AG04450 (cell line): ENCODE data around the gene GPBP1. TPM values are rescaled to one million over a fixed set of nuclear protein-coding genes. Genes with fewer than 3 reads are reported as not detected.
"Not testable (repeated sequence)": the region's sequence is repeated elsewhere in the genome, so short reads cannot be mapped to it uniquely, and the experiment has no call there.

Experiments used
- CTCF ChIA-PET: fragments of 300-600, 350-600 bp; formaldehyde crosslinking; extraction: SDS; loops from one replicate; lab custom pipeline; 2022; ENCODE audit warnings: antibody characterized with exemption, inconsistent platforms; lab: Charles Lee
- POLR2A ChIA-PET: fragments of 350-600 bp; formaldehyde crosslinking; extraction: SDS; loops from one replicate; lab custom pipeline; 2021; ENCODE audit warnings: antibody characterized with exemption, inconsistent platforms; lab: Yijun Ruan, JAX
- DNase-seq: peaks from one replicate; pipeline ENCODE4 v3.0.0-alpha.2; 2011; ENCODE audit warnings: low read depth, low spot score
- H3K27ac ChIP-seq: one replicate; pipeline ENCODE4 v1.5.1; 2012; ENCODE audit warnings: low read depth, low read length, control low read depth
- H3K27me3 ChIP-seq: one replicate; pipeline ENCODE4 v1.6.0; 2012; ENCODE audit warnings: low read length; ENCODE audit not compliant: control insufficient read depth, insufficient read depth
- H3K4me3 ChIP-seq: 2 replicates; pipeline ENCODE4 v1.5.1; 2011; ENCODE audit warnings: mild to moderate bottlenecking, low read depth, low read length, control low read depth
- H3K9me3 ChIP-seq: 2 replicates; pipeline ENCODE4 v1.5.1; 2012; ENCODE audit warnings: low read length; ENCODE audit not compliant: control insufficient read depth, insufficient read depth
- polyA plus RNA-seq: library from polyadenylated mRNA; depleted of rRNA; stranded (reverse); fragments of >200 nt; gene quantifications from 2 replicates; pipeline ENCODE4 v1.2.3, GENCODE V29; 2011
- TF ChIP-seq, protein P1 (sequence below): IDR thresholded peaks from 2 replicates; pipeline ENCODE4 v1.5.1; 2011; ENCODE audit warnings: low read depth, low read length, control low read depth, inconsistent platforms

Gene GPBP1
- polyA plus RNA-seq, 1 experiment = 67.7 TPM

DNA sequence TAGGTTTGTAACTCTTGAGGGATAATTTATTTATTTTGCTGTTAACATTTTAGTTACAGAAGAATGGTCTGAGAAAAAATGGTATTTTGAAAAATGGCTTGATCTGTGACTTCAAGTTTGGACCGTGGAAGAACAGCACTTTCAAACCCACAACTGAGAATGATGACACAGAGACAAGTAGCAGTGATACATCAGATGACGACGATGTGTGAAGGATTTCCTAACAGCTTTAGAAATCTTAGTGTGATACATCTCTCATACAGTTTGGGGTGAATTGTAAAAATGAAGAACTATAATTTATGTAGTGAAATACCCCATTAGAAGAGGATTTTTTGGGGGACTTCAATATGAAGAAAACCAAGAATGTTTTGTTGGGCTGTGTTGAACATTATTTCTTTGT, 88.7 kb downstream of the GPBP1 start:
- H3K27ac ChIP-seq = no peak overlapping the region
- no peak for DNase-seq
- H3K4me3 ChIP-seq = no peak overlapping the region
- H3K27me3 ChIP-seq = no peaks in the 10 kb centered on the region
- H3K9me3 ChIP-seq = no peaks in the 10 kb centered on the region
- TF ChIP-seq, protein P1, sequence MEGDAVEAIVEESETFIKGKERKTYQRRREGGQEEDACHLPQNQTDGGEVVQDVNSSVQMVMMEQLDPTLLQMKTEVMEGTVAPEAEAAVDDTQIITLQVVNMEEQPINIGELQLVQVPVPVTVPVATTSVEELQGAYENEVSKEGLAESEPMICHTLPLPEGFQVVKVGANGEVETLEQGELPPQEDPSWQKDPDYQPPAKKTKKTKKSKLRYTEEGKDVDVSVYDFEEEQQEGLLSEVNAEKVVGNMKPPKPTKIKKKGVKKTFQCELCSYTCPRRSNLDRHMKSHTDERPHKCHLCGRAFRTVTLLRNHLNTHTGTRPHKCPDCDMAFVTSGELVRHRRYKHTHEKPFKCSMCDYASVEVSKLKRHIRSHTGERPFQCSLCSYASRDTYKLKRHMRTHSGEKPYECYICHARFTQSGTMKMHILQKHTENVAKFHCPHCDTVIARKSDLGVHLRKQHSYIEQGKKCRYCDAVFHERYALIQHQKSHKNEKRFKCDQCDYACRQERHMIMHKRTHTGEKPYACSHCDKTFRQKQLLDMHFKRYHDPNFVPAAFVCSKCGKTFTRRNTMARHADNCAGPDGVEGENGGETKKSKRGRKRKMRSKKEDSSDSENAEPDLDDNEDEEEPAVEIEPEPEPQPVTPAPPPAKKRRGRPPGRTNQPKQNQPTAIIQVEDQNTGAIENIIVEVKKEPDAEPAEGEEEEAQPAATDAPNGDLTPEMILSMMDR = no peak
- ChIA-PET CTCF (no interaction called here), POLR2A (no interaction called here)

DNA sequence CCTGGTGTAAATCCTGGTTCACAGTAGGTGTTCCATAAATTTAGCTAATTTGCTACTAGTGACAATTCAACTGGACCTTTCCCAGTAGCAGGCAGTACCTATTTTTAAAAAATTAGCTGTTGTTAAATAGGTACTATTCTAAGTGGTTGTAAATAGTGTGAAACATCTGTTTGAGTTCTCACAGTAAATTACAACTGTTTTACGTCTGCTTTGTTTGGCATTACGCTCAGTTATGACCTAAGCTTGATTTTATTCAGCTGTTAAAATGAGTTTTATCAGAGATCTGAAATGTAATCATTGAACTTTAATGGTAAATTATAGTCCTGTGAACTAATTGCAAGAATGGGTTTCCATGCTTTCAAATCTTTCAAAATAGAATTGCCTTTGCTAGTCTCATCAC, 93.9 kb downstream of the GPBP1 start:
- TF ChIP-seq, protein P1 = no peak
- ChIA-PET POLR2A (no interaction called here), CTCF (interaction anchor here (1.0 kb wide), 1 partner anchor 427 kb away, joined by 3 read pairs; no protein-coding TSS in a partner anchor)
- no peak overlapping the region for H3K27ac ChIP-seq
- H3K4me3 ChIP-seq = no peak overlapping the region
- no peaks in the 10 kb centered on the region for H3K27me3 ChIP-seq
- no peaks in the 10 kb centered on the region for H3K9me3 ChIP-seq
- no peak for DNase-seq

DNA sequence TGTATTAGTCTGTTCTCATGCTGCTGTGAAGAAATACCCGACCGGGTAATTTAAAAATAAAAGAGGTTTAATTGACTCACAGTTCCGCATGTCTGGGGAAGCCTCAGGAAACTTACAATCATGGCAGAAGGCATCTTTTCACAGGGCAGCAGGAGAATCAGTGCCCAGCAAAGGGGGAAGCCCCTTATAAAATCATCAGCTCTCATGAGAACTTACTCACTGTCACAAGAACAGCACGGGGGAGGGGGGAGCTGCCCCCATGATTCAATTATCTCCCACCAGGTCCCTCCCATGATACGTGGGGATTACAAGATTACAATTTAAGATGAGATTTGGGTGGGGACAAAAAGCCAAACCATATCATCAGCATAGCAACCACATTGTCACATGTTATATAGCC, 102.5 kb downstream of the GPBP1 start:
- CTCF ChIA-PET = interaction anchor here (1.1 kb wide), 1 partner anchor 376 kb away, joined by 3 read pairs; no protein-coding TSS in a partner anchor
- Histone ChIP-seq H3K9me3 (no peaks in the 10 kb centered on the region), H3K27me3 (peaks cover under 1% of the 10 kb centered on the region), H3K4me3 (no peak overlapping the region), H3K27ac (no peak overlapping the region)
- POLR2A ChIA-PET = no interaction called here
- no peak for DNase-seq
- TF ChIP-seq, protein P1 = no peak

DNA sequence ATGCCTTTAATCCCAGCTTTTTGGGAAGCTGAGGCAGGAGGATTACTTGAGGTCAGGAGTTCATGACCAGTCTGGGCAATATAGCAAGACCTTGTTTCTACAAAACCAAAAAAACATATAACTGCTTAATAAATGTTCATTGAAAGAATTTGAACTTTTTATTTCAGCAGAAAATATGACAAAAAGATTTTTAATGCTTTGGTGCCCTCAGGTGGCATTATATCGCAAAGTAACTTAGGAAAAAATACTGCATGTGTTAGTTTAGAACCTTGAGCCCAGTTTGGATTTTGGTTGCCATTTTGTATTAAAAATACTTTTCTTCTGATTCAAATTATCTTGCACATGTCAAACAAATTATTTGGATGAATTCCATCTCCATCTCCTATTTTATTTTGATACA, 103.2 kb downstream of the GPBP1 start:
- no peak for DNase-seq
- H3K27me3 ChIP-seq = peaks cover 3% of the 10 kb centered on the region
- no peaks in the 10 kb centered on the region for H3K9me3 ChIP-seq
- no peak overlapping the region for H3K27ac ChIP-seq
- TF ChIP-seq, protein P1 = peak; percentile 38
- ChIA-PET POLR2A (no interaction called here), CTCF (interaction anchor here (0.6 to 1.0 kb wide), 4 partner anchors 9 to 1186 kb away, joined by 3 to 13 read pairs (median 4); no protein-coding TSS in a partner anchor)
- no peak overlapping the region for H3K4me3 ChIP-seq

DNA sequence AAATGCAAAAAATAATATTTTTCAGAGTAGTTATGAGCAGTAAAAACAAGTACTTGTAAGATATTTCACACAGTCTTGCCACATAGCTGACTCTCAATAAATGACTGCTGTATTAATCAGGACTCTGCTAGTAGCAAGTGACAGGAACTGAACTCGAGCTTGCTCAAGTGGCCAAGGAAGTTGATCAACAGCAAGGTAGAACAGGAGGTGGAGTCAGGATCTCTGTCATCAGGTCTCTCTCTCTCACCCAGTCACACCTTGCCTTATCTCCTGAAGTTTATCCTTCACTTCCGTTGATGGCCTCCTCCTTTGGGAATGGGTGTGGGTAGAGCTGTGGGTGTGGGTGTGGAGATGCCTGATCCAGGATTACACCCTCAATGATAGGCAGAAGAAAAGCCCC, 107.0 kb downstream of the GPBP1 start:
- DNase-seq = no peak
- ChIA-PET CTCF (no interaction called here), POLR2A (no interaction called here)
- no peak overlapping the region for H3K27ac ChIP-seq
- H3K4me3 ChIP-seq = no peak overlapping the region
- TF ChIP-seq, protein P1 = no peak
- H3K9me3 ChIP-seq = no peaks in the 10 kb centered on the region
- H3K27me3 ChIP-seq = peaks cover 3% of the 10 kb centered on the region

DNA sequence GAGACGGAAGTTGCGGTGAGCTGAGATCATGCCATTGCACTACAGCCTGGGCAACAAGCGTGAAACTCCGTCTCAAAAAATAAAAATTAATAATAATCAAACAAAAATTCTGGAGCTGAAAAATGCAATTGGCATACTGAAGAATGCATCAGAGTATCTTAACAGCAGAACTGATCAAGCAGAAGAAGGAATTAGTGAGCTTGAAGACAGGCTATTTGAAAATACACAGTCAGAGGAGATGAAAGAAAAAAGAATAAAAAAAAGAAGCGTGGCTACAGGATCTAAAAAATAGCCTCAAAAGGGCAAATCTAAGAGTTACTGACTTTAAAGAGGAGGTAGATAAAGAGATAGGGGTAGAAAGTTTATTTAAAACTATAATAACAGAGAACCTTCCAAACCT, 111.2 kb downstream of the GPBP1 start:
- not testable (repeated sequence) for DNase-seq

More for the DNA sequence above, 111.2 kb downstream of the GPBP1 start:
- POLR2A ChIA-PET, H3K27ac ChIP-seq, H3K27me3 ChIP-seq, H3K4me3 ChIP-seq, H3K9me3 ChIP-seq: not testable (repeated sequence)
- CTCF ChIA-PET = interaction anchor here (1.2 kb wide), 1 partner anchor 10 kb away, joined by 3 read pairs; no protein-coding TSS in a partner anchor
